Activated CD8-positive, alpha-beta memory T cell treated with anti-CD3 and anti-CD28 coated beads, Interleukin-2, amount 50 U/mL, for 4 hours (primary cell): ENCODE data around the gene GRIFIN.

Experiments used
- DNase-seq: peaks from one replicate; pipeline ENCODE4 v3.0.0-alpha.2; 2020

Gene GRIFIN

DNA sequence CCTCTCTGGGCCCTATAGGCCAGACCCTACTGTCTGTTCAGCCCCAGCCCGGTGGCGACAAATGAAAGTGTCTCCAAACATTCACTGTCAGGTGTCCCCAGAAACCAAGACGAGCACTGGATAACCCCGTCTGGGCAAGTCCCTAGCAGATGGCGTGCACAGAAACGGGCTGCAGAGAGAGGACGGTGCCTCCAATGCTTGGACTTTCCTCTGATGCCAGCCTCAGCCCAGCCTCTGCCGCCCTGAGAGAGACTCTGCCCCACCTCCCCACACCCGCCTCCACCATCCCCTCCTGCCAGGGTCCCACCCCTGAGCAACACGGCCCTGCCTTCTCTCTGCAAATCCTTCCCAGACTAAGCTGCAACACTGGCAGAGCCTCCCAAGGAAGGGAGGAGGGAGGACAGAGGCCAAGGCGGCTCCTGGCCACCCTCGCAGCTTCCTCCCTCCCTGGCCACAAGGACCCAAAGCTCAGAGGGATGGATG is 36.0 kb upstream of the GRIFIN start:
- no peak for DNase-seq

DNA sequence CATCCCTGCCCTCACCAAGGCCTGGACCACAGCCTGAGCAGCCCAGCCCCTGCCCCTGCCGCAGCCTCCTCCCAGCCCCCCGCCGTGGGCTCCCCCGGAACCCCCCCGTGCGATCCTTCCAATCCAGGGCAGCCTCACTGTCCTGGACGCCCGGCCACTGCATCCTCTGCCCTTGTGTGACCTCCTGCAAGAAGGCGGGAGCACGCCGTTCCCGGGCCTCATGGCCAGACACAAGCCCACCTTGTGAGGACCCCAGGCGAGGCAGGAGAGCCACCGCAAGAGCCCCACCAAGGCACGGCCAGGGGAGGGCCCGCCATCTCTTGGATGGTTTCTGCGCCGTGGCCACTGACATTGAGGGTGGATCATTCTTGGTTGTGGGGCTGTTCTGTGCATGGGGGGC is 35.6 kb upstream of the GRIFIN start:
- DNase-seq: no peak

DNA sequence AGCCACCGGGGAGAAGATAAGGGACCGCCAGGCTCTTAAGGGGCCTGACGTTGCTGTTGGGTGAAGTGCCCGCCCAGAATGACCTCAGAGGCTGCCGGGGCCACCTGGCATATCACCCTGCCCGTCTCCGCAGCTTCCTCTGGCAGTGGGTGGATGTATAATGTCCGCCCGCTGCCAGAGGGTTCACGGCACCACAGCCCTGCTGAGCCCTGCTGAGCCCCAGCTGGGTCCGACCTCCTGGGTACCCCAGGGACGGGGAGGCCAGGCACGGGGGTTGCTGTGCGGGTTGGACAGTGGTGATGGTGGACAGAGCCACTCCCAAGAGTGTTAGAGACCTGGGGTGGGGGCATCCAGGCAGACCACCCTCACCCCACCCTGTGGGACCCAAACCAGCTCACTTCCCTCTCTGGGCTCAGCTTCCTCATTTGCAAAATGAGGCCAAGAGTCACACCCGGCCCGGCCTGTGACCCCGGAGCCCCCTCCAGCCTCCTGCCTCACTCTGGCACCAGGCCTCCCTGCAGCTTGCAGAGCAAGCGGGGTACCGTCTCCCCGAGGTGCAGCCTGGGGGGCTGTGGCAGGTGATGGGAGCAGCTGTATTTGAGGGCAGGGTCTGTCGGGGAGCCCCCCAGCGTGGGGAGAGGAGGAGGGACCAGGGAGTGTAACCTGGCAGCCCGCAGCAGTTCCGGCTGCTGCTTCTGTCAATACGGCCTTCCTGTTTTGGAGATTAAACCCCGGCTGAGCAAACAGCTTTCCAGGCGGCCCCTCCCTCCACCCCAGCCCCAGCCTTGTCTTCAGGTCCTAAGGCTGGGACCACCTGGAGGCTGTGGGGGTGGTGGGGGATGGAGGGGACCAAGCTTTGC is 34.9 kb upstream of the GRIFIN start:
- peak; percentile 63 for DNase-seq

DNA sequence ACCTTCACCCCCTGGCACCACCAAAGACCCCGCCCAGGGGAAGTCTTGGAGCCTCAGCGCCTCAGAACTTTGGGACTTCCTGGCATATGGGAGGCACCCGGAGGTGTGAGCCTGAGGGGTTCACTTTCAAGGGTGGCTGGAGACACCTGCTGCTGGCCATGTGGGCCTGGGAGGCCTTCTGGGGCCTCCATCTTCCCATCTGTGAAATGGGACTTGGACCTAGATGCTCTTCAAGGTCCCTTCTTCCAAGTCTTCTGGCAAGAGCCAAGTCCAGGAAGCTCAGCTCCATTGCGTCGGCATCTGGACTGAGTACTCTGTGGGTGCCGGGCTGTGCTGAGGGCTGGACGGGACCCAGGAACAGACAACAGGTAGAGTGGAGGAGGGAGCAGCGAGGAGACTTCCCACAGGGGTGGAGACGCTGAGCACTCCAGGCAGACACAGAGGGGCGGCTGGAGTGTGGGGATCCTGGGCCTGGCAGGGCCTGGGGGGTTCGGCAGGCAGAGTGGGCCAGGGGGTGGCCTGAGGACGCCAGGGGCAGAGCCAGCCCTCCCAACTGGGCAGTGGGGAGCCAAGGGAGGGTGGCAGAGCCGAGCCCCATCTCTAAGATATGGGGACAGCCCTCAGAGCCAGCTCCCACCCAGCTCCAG is 34.1 kb upstream of the GRIFIN start:
- DNase-seq: no peak

DNA sequence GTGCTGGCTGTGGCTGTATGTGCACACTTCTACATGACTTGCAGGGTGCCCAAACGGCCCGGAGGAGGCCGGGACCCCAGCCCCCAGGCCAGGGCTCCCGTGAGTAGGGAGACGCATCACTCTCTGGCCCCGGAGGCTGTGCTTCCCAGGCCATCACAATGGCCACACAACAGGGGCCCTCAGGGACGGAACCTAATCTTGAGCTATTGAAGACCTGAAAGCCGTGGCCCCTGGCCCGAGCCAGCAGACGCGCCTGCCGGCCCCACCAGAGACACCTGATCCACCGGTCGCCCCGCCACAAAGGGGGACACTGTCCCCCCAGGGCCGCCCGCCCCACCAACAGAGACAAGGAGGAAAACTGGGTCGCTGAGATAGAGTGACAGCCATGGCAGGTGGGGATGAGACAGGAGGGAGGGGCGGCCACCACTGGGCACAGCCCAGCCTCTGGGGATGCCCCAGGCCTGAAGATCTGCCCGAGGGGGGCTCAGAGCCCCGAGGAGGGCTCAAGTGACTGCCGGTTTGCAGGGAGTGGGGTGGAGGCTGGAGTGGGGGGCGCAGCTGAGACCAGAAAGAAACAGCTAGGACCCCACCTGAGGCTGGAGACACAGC is 33.2 kb upstream of the GRIFIN start:
- no peak for DNase-seq

DNA sequence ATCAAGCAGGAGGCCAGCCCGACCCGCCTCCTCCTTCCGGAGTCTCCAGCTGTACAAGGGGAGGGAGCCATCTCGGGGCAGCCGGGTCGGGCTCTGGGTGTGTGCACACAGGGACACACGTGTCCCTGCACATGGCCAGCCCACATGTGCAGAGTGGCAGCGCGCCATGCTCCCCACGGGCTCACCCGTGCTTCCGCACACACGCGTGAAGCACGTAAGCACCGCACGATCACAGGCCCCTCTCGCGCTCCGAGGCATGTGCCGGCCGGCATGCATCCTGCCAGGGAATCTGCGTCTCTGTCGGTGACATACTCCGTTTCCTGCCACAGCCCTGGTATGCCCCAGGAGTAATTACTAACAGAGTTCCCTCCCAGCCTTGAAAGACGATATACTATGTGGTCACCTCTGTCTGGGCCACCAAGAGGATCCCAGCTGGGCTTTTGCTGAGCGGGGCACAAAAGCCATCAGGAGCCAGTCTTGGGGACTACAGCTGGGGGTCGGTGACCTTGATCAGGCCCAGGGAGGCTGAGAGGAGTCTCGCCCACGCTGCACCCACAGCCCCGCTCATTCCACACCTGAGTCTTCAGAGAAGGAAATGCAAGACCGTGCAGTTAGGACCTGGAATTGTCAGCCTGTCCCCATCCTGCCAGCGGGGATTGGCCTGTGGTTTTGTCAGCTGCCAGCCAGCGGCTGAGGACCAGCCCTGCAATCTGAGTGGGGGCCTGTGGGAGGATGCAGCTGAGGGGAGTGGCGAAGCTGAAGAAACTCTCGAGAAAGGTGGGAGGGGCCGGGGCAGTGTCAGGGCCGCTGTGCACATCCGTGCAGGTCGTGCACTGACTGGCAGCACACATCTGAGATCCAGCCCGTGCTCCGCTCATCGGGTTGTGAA is 32.4 kb upstream of the GRIFIN start:
- DNase-seq: peak; percentile 68

DNA sequence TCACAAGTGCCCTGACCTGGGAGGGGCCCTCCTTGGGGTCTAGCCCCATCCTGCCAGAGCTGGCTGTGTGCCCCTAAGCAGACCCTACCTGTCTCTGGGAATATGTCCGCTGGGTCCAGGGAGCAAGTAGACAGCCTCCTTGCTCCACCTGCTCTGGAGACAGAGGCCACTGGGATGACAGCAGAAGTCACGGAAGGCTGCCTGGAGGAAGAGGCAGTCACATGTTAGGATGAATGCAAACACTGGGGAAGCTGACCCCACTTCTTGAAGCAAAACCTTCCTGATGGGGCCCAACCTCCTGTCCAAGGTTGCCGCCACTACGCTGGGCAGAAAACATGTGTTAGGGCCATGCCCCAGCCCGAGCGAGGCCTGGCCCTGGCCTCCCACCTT is 31.7 kb upstream of the GRIFIN start:
- no peak for DNase-seq

DNA sequence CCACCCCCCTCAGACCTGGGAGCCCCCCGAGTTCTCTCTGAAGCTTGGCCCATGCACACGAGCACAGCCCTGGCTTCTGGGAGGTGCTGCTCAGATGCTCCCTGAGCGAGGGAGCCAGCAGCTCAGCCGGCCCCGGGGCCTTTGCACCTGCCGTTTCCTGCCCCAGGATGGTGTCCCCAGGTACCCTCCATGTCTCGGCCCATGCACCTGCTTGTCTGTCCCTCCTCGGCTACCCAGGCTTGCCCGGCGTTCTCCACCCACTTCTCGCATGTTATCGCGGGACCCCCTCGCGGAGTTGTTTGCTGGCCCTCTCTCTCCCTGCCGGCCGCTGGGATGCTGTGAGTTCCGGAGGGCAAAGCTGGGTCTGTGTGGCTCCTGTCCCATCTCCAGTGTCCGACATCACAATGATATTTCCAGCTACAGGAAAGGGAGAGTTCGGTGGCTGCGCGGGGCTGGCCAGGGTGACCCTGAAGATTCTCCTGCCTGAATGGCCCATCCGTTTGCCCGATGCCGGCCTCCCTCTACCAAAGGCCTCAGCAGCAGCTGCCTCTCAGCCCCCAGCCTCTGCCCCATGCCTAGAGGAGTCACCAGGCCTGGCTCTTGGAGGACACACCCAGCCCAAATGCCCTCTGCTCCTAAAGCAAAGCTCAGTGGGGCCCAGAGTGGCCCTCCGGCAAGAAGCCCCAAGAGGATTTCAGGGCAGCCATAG is 31.2 kb upstream of the GRIFIN start:
- no peak for DNase-seq

DNA sequence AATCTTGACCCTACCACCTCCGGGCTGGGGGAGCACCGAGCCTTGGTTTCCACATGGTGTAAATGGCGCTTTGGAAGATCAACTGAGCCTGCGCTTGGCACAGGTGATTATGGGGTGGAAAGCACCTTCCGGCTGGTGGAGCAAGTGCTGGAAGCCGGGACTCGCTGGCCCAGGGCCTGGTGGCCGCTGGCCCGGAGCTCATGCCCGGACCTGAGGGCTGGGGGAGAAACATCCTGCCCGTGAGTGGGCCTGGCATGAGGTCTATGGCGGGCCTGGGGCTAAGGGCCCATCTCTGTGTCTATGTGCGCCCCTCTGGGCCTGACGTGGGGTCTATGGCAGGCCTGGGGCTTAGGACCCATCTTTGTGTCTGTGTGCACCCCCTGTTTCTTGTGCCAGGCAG is 29.2 kb upstream of the GRIFIN start:
- no peak for DNase-seq

DNA sequence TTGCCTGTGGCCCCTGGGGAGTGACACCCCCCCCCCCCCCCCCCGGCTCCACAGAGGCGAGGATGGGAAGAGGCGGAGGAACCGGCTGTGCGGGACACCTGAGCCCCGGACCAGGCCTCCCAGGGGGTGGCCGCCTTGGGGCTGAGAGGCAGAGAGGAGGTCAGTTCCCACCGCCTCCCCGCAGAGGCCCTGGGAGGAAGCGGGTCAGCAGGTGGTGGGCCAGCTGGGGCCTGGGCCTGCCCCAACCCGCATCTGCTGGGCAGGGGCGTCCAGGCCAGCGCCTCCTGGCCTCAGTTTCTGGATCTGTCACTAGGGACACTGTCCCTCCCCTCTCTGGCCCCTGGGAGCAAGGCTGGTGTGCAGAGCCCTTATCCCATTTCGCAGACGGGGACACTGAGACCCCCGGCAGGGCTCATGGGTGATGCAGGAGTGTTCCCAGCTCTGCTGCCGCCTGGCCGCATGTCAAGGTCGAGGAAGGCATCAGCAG is 28.7 kb upstream of the GRIFIN start:
- no peak for DNase-seq

DNA sequence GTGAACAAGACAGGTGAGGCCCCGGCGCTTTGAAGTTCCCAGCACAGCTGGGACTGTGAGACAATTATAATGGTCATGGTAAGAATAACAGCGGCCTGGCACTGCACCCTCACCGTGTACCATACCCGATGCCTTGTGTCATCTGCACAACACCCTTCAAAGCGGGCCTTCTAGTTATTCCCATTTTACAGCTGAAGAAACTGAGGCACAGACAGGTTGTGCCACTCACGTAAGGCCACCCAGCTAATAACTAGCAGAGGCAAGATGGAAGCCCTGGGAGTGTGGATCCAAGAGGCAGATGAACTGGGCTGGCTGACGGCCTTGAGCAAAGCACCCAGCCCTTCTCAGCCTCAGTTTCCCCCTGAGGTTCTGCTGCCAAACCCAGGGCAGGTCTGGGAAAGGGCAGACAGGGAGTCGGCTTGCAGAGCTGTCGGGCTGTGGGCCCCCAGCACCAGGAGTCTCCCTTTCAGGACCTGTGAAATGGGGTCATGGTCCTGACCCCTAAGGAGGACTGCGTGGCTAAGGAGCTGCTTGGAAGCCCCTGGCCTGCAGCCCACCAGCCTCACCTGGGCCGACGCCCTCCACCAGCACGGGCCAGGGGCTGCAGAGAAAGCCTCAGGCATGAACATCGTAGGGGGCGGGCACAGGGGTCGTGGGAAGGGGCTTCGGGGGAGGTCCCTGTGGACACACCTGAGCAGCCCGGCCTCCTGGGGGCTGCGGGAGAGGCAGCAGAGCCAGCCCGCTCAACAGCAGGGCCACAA is 28.1 kb upstream of the GRIFIN start:
- DNase-seq: no peak

DNA sequence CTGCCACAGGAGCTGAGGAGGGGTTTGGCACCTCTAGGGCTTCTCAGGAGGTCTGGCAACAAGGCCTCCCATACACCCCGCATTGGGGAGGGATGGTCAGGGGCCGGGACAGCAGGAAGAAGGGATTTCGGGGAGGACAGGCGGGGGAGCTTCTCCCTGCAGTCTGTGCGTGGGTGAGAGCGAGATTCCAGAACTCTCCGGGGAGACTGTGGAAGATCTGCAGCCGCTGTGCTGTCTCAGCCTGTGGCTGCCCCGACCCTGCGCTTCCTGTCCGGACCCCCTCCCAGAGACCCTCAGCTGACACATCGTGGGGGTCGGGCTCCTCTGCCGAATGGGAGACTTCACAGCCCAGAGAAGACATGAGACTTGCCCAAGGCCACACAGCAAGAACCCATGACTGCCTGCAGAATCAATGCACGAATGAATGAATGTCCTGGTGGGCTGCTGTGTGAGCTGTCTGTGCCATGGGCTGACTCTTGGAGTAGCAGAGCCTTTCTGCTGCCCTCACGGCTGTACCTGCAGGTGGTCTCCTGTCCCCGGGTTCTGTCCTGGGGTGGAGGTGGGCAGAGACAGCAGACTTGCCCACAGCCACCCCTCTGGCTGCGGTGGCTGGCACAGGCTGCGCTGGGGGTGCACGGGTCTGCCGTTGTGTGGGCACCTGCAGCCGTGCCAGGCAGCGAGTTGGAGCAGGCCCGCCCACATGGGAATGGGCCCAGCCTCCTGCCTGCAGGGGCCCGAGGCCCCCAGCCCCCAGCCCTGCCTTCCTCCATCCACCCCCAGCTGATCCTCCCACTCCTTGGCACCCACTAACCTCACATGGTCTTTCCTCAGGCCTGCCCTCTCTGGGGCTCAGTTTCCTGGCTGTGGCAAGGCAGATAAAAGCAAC is 27.1 kb upstream of the GRIFIN start:
- DNase-seq: no peak

DNA sequence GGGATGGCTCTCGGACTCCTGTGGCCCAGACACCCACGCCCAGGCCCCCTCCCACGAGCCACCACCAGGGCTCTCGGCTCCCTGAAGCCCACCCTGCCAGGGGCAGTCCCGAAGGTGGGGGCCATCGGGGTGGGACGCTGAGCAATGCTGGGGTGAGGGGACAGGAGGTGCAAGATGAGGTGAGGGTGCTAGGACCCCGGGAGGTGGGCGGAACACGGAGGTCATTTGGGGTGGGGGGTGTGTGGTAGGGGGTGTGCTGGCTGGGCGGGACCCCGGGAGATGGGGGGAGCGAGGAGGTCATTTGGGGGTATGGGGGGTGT is 26.4 kb upstream of the GRIFIN start:
- no peak for DNase-seq

DNA sequence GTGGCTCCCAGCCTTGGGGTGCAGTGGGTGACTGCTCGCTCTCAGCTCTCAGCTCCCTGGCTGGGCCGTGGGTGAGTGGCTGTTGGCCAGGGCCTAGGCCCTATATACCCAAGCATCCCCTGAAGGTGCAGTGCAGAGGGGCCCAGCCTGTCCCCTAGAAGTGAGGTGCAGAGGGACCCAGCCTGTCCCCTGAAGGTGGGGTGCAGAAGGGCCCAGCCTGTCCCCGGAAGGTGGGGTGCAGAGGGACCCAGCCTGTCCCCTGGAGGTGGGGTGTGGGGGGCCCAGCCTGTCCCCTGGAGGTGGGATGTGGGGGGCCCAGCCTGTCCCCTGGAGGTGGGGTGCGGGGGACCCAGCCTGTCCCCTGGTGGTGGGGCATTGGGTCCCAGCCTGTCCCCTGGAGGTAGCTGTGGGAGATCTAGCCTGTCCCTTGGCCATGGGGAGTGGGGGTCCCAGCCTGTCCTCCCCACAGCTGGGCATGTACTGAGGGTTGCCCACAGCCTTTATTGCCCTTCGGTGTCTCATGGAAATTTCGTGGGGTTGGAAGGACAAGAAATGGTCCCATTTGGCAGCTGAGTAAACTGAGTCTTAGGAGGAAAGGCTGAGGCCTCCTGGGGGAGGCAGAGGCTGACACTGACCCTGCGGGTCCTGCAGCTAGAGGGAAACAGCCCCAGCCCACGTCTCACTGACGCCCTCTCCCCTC is 25.9 kb upstream of the GRIFIN start:
- no peak for DNase-seq

DNA sequence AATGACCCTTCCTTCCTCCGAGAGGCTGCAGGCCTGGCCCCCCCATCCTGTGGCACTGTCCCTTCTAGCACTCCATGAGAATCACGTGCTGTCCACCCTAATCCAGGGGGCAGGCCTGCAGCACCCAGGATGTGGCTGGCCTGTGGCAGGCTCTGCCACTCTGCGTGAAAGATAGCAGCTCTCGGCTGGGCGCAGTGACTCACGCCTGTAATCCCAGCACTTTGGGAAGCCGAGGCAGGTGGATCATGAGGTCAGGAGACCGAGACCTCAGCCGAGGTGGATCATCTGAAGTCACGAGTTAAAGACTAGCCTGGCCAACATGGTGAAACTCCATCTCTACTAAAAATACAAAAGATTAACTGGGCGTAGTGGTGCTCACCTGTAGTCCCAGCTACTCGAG is 24.5 kb upstream of the GRIFIN start:
- no peak for DNase-seq

DNA sequence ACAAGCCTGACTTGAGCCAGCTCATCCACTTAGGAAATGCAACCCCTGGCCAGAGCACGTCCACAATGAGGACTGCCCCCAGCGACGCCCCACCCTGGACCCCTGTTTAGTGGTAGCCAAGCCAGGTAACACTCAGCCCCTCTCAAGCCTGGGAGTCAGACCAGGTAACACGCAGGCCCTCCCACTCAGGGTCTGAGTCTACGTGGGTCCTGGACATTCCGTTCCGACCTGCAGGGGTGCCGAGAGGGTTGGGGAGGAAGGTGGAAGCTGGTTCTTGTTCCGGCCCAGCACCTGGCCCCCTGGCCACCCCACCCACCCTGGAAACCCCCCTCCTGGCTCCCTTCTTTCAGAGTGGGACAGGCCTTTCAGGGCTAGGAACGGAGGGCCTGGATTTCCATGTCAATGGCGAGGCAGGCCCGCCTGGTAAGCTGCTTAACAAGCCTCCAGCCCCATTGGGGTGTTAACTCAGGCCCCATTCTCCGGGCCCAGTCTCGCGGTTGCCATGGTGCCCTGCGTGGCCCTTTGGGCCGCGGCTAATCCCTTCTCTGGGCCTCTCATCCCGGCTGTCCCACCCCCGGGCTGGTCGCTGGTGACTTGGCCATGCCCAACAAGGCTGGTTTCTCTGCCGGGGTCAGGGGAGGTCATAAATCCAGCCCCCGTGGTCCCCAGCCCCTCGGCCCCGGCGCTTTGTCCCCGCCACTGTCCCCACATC is 23.7 kb upstream of the GRIFIN start:
- no peak for DNase-seq

DNA sequence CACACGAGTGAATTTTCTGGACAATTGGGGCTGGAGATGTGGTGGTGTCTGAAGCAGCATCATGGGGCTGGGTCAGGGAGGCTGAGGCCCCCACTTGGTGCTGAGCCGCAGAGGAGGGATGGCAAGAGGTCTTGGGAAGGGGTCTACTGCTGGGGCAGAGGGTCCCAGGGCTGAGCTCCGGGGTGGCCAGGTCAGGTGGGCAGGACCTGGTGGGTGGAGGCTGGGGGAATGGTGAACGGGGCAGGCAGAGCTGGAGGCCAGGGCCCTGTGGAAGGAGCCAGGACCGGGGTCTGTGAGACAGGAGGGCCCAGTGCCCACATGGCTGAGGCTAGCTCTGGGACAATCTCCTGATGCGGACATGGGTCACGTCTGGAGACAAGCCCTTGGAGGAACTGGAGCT is 23.0 kb upstream of the GRIFIN start:
- DNase-seq: no peak

DNA sequence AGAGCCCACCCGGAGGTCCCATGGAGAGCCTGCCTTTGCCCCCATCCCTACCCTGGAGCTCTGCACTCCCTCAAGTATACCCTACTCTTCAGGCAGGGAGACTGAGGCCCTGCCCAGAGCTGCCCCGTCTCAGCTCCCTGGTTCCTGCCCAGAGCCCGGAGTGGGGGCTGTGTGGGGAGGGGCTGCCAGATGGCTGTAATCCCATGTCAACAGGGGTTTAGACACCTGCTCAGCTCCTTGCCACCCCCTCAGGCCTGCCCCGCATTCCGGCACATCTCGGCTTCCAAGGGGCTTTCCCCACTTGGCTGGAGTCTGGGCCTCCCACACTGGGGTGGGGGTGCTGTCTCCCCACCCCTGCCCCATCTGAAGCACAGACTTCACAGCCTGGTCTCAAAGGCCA is 22.5 kb upstream of the GRIFIN start:
- DNase-seq: no peak
